ENCODE measurements around the gene ADAMTS2.

- TF ChIP-seq EZH2 (IDR thresholded peaks at IDR 0.05; ENCODE audit: insufficient read depth, poor library complexity, severe bottlenecking): no peak
- TF ChIP-seq EZH2phosphoT487 (IDR thresholded peaks at IDR 0.05; ENCODE audit: insufficient read depth, low read depth): no peak
Measured at GRCh38 chr5:179138568-179138925, 206.7 kb downstream of the ADAMTS2 start.
